NB4 (cell line): Measurements from ENCODE around the gene KRTAP10-1.

ENCODE experiments used
- CTCF ChIP-seq: IDR thresholded peaks from one replicate; pipeline ENCODE4 v1.5.1; 2012; ENCODE audit warnings: low read depth, low read length
- MAX ChIP-seq: IDR thresholded peaks from 2 replicates; pipeline ENCODE4 v1.6.1; 2011; ENCODE audit warnings: low read depth, low read length
- MYC ChIP-seq: IDR thresholded peaks from 2 replicates; pipeline ENCODE4 v1.6.1; 2011; ENCODE audit warnings: low read depth, low read length

GRCh38 chr21:44576025-44576420 is 36.0 kb upstream of the KRTAP10-1 start:
- TF ChIP-seq CTCF (no peak), MYC (no peak), MAX (no peak)
